Tibial artery (tissue), 4 donors: ENCODE measurements around the gene B4GALNT4.
A peak's percentile ranks its signal among the peaks of the same experiment; 100 is the strongest.

Experiments used
- DNase-seq, 2 donors: peaks; one replicate each; pipeline ENCODE4 v3.0.0-alpha.2; 2019
- H3K27ac ChIP-seq, 2 donors: fragments of 200-600 bp; sonication (generic) in 1 of 2; 1 replicate in 1 of 2; 2 replicates in 1 of 2; pipeline ENCODE4 v1.5.1; 2018 to 2019; ENCODE audit warnings: mild to moderate bottlenecking in 1 of 2
- H3K27me3 ChIP-seq, 2 donors: fragments of 200-600 bp; sonication (generic) in 1 of 2; one replicate each; pipeline versions ENCODE4 v1.5.1 to v1.6.0; 2016 to 2019
- H3K36me3 ChIP-seq, 3 donors: fragments of 200-600 bp; sonication (generic) in 2 of 3; one replicate each; pipeline ENCODE4 v1.5.1; 2016 to 2019; ENCODE audit warnings: mild to moderate bottlenecking in 2 of 3
- H3K4me1 ChIP-seq, 4 donors: fragments of 200-600 bp; sonication (generic) in 2 of 4; 1 replicate in 3 of 4; 2 replicates in 1 of 4; pipeline ENCODE4 v1.5.1; 2016 to 2019
- H3K4me3 ChIP-seq, 2 donors: fragments of 200-600 bp; sonication (generic) in 1 of 2; 1 replicate in 1 of 2; 2 replicates in 1 of 2; pipeline ENCODE4 v1.5.1; 2018 to 2019; ENCODE audit warnings: mild to moderate bottlenecking in 2 of 2
- H3K9me3 ChIP-seq, 3 donors: fragments of 200-600 bp; sonication (generic) in 1 of 3; one replicate each; pipeline ENCODE4 v1.5.1; 2016 to 2019
- intact Hi-C: fragments of 100-400 bp; cut with DNase I; formaldehyde crosslinking; loops from one replicate; pipeline ENCODE4 v1.15.0; 2023; ENCODE audit warnings: low total_unique reads
- TF ChIP-seq, protein P1 (sequence below), 2 experiments: fragments of 200-600 bp in 1 of 2; fragments of 450-650 bp in 1 of 2; IDR thresholded peaks; one replicate each; pipeline ENCODE4 v1.5.1; 2017 to 2019; ENCODE audit warnings: antibody characterized with exemption in 2 of 2, mild to moderate bottlenecking in 1 of 2, moderate library complexity in 1 of 2

Gene B4GALNT4

GRCh38 chr11:357582-357981 is 11.7 kb upstream of the B4GALNT4 start:
- Histone ChIP-seq H3K4me1 (peaks cover 0 to 31% (median 23%) of the 10 kb centered on the region in 4 donors), H3K4me3 (no peak overlapping the region), H3K36me3 (no peaks in the 10 kb centered on the region), H3K27me3 (peaks cover 0 to 21% of the 10 kb centered on the region in 2 donors), H3K9me3 (peaks cover 0 to 8% (median 0%) of the 10 kb centered on the region in 3 donors), H3K27ac (no peak overlapping the region)
- intact Hi-C loops, result loop anchor here (5.0 kb wide), 1 partner anchor 145 kb away; no protein-coding TSS in a partner anchor
- TF ChIP-seq, protein P1, sequence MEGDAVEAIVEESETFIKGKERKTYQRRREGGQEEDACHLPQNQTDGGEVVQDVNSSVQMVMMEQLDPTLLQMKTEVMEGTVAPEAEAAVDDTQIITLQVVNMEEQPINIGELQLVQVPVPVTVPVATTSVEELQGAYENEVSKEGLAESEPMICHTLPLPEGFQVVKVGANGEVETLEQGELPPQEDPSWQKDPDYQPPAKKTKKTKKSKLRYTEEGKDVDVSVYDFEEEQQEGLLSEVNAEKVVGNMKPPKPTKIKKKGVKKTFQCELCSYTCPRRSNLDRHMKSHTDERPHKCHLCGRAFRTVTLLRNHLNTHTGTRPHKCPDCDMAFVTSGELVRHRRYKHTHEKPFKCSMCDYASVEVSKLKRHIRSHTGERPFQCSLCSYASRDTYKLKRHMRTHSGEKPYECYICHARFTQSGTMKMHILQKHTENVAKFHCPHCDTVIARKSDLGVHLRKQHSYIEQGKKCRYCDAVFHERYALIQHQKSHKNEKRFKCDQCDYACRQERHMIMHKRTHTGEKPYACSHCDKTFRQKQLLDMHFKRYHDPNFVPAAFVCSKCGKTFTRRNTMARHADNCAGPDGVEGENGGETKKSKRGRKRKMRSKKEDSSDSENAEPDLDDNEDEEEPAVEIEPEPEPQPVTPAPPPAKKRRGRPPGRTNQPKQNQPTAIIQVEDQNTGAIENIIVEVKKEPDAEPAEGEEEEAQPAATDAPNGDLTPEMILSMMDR (IDR thresholded peaks at IDR 0.05), result no peak
- DNase-seq, result no peak

- H3K27ac ChIP-seq, result no peak overlapping the region
- intact Hi-C loops, result loop anchor here (5.0 kb wide), 1 partner anchor 146 kb away; no protein-coding TSS in a partner anchor
- H3K4me1 ChIP-seq, result peaks cover 0 to 24% (median 18%) of the 10 kb centered on the region in 4 donors
- no peak overlapping the region for H3K4me3 ChIP-seq
- H3K36me3 ChIP-seq, result no peaks in the 10 kb centered on the region
- peaks cover 0 to 8% (median 0%) of the 10 kb centered on the region in 3 donors for H3K9me3 ChIP-seq
- TF ChIP-seq, protein P1 (IDR thresholded peaks at IDR 0.05), result no peak
- peaks cover 0 to 23% of the 10 kb centered on the region in 2 donors for H3K27me3 ChIP-seq
- DNase-seq, result peak in 1 of 2 donors; percentile 40
Measured at GRCh38 chr11:358129-358800, 11.0 kb upstream of the B4GALNT4 start.

- peaks cover 0 to 8% (median 0%) of the 10 kb centered on the region in 3 donors for H3K9me3 ChIP-seq
- peak in 1 of 2 donors; percentile 42 for DNase-seq
- H3K36me3 ChIP-seq, result no peaks in the 10 kb centered on the region
- H3K27me3 ChIP-seq, result peaks cover 0 to 26% of the 10 kb centered on the region in 2 donors
- intact Hi-C loops, result loop anchor here (5.0 kb wide), 1 partner anchor 147 kb away; no protein-coding TSS in a partner anchor
- no peak overlapping the region for H3K27ac ChIP-seq
- TF ChIP-seq, protein P1 (IDR thresholded peaks at IDR 0.05), result no peak
- no peak overlapping the region for H3K4me3 ChIP-seq
- peaks cover 0 to 14% (median 9%) of the 10 kb centered on the region in 4 donors for H3K4me1 ChIP-seq
Measured at GRCh38 chr11:359181-359714, 10.1 kb upstream of the B4GALNT4 start.

- no peak overlapping the region for H3K4me3 ChIP-seq
- H3K27ac ChIP-seq, result no peak overlapping the region
- no peaks in the 10 kb centered on the region for H3K36me3 ChIP-seq
- H3K9me3 ChIP-seq, result peaks cover 0 to 8% (median 0%) of the 10 kb centered on the region in 3 donors
- DNase-seq, result peak in 1 of 2 donors; percentile 60
- H3K27me3 ChIP-seq, result peaks cover 0 to 40% of the 10 kb centered on the region in 2 donors
- TF ChIP-seq, protein P1 (IDR thresholded peaks at IDR 0.05), result no peak
- intact Hi-C loops, result loop anchor here (5.0 kb wide), 1 partner anchor 58 kb away; no protein-coding TSS in a partner anchor
- peaks cover 0 to 2% (median 2%) of the 10 kb centered on the region in 4 donors for H3K4me1 ChIP-seq
Measured at GRCh38 chr11:360326-361280, 8.7 kb upstream of the B4GALNT4 start.
